ENCODE measurements around the gene HLA-E. TPM values are rescaled to one million over a fixed set of nuclear protein-coding genes. Genes with fewer than 3 reads are reported as not detected.

The HLA-E gene
- total and polyA plus RNA-seq, 7 donors, result 139 to 753 (median 364) TPM

GRCh38 chr6:30530014-30530413 is 40.7 kb downstream of the HLA-E start:
- TF ChIP-seq POLR2AphosphoS5 (IDR thresholded peaks at IDR 0.05) (no peak), POLR2A (IDR thresholded peaks at IDR 0.05) (no peak), CTCF (IDR thresholded peaks at IDR 0.05) (no peak), EP300 (IDR thresholded peaks at IDR 0.05) (no peak)
- intact Hi-C loops (cut with DNase I), result no loop called here
- no peaks in the 10 kb centered on the region for H3K36me3 ChIP-seq
- DNase-seq, result no peak
- no peak overlapping the region for H3K27ac ChIP-seq
- H3K4me1 ChIP-seq, result peaks cover 0 to 21% (median 4%) of the 10 kb centered on the region in 4 donors
- H3K4me3 ChIP-seq, result no peak overlapping the region
- 52 to 62% methylated on average over 2 of the region's 2 CpGs for WGBS, 2 donors
- no peaks in the 10 kb centered on the region for H3K9me3 ChIP-seq
- no peaks in the 10 kb centered on the region for H3K27me3 ChIP-seq

- H3K27ac ChIP-seq, result no peak overlapping the region
- WGBS, 2 donors, result 69 to 75% methylated on average over 15 of the region's 15 CpGs
- H3K36me3 ChIP-seq, result no peaks in the 10 kb centered on the region
- H3K27me3 ChIP-seq, result no peaks in the 10 kb centered on the region
- no peaks in the 10 kb centered on the region for H3K9me3 ChIP-seq
- H3K4me1 ChIP-seq, result peaks cover 0 to 9% (median 0%) of the 10 kb centered on the region in 4 donors
- no peak overlapping the region for H3K4me3 ChIP-seq
- DNase-seq, result no peak
- TF ChIP-seq POLR2AphosphoS5 (IDR thresholded peaks at IDR 0.05) (no peak), CTCF (IDR thresholded peaks at IDR 0.05) (no peak), EP300 (IDR thresholded peaks at IDR 0.05) (no peak), POLR2A (IDR thresholded peaks at IDR 0.05) (no peak)
- intact Hi-C loops (cut with DNase I), result loop anchor here (2.0 kb wide), 1 partner anchor 51 kb away; no protein-coding TSS in a partner anchor
Measured at GRCh38 chr6:30533460-30534294, 44.4 kb downstream of the HLA-E start.

GRCh38 chr6:30537931-30538330 is 48.6 kb downstream of the HLA-E start:
- intact Hi-C loops (cut with DNase I), result no loop called here
- TF ChIP-seq CTCF (IDR thresholded peaks at IDR 0.05) (no peak), POLR2A (IDR thresholded peaks at IDR 0.05) (no peak)
- H3K36me3 ChIP-seq, result no peaks in the 10 kb centered on the region
- H3K4me3 ChIP-seq, result no peak overlapping the region
- no peaks in the 10 kb centered on the region for H3K27me3 ChIP-seq
- no peak for DNase-seq
- WGBS, 2 donors, result 83 to 88% methylated on average over 3 of the region's 3 CpGs
- H3K27ac ChIP-seq, result no peak overlapping the region
- peaks cover 0 to 9% (median 7%) of the 10 kb centered on the region in 4 donors for H3K4me1 ChIP-seq
- no peaks in the 10 kb centered on the region for H3K9me3 ChIP-seq

- Histone ChIP-seq H3K27ac (peak overlapping the region in 3 of 4 donors; percentile 21 to 30 (median 29)), H3K4me1 (peaks cover 0 to 9% (median 6%) of the 10 kb centered on the region in 4 donors), H3K36me3 (peaks cover 0 to 19% (median 4%) of the 10 kb centered on the region in 4 donors), H3K4me3 (peak overlapping the region in 2 of 4 donors; percentile 33 to 36), H3K27me3 (no peaks in the 10 kb centered on the region), H3K9me3 (no peaks in the 10 kb centered on the region)
- peak; percentile 86 for DNase-seq
- TF ChIP-seq EP300 (IDR thresholded peaks at IDR 0.05), result no peak
- TF ChIP-seq CTCF (IDR thresholded peaks at IDR 0.05), result peak; percentile 77 to 97 (median 89)
- peak in 2 of 4 donors; percentile 18 to 25 for TF ChIP-seq POLR2AphosphoS5 (IDR thresholded peaks at IDR 0.05)
- WGBS, 2 donors, result 8 to 15% methylated on average over 23 of the region's 23 CpGs
- intact Hi-C loops (cut with DNase I), result loop anchor here (1.0 to 10.0 kb wide), 3 partner anchors 56 to 197 kb away; partner anchors contain the start of gene RPP21
Measured at GRCh38 chr6:30541515-30542403, 52.5 kb downstream of the HLA-E start.

All from sigmoid colon (tissue), 7 donors.